ENCODE measurements around the gene ARRDC4. TPM values are rescaled to one million over a fixed set of nuclear protein-coding genes. Genes with fewer than 3 reads are reported as not detected.

Gene ARRDC4
- total RNA-seq, 3 donors from 2014 or later (not counting 1 experiment from before 2014, with no cell fraction given) = 6.6 to 7.3 (median 7.0) TPM

DNA sequence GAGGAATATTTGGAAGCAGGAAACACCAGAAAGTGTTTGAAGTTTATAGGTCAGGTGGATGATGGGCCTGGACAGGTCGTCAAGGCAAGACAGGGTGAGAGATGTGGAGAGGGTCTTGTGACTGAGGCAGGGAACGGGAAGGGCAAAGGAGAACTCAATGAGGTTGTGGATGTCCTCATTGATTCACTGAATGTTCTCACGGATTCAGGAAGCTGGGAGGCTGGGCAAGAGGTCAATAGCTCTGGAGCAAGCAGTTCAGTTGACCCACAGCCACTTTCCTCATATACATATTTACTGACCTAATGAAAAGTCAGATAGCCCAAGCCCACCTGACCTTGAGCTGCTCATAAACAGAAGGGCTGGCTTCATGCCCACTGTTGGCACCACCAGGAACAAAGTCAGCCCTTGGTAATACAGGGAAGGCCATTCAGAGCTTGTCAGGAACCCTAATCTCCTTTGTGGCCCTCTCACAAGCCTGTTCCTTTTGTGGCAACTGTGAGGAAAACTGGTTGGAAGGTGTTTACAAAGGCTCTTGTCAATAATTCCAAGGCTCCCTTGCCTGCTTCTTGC, 31.6 kb downstream of the ARRDC4 start:
- no peaks in the 10 kb centered on the region for H3K36me3 ChIP-seq (ENCODE audit: control insufficient read depth, insufficient read depth, low read length)

GRCh38 chr15:97992823-97993222, 32.3 kb downstream of the ARRDC4 start:
- Mint-ChIP-seq H3K4me1 (peaks cover 9 to 12% of the 10 kb centered on the region in 2 donors), H3K4me3 (no peak overlapping the region), H3K36me3 (no peaks in the 10 kb centered on the region), H3K9me3 (no peaks in the 10 kb centered on the region), H3K27me3 (ENCODE audit: low read depth in 2 of 2) (peaks cover 7 to 12% of the 10 kb centered on the region in 2 donors), H3K27ac (no peak overlapping the region)
- no peak overlapping the region for H3K4me3 ChIP-seq (ENCODE audit: low read length)
- ATAC-seq = no peak
- intact Hi-C loops (cut with micrococcal nuclease) = loop anchor here (10.0 kb wide), 1 partner anchor 182 kb away; no protein-coding TSS in a partner anchor
- no peaks in the 10 kb centered on the region for H3K27me3 ChIP-seq (ENCODE audit: control insufficient read depth, insufficient read depth, low read length)
- H3K27ac ChIP-seq (ENCODE audit: low read length) = no peak overlapping the region
- WGBS (ENCODE audit: insufficient coverage) = 67% methylated on average over 1 of the region's 1 CpG
- no peaks in the 10 kb centered on the region for H3K9me3 ChIP-seq (ENCODE audit: control insufficient read depth, insufficient read depth, low read length)
- H3K4me1 ChIP-seq (ENCODE audit: control insufficient read depth, insufficient read depth, low read length) = no peaks in the 10 kb centered on the region
- no peak for TF ChIP-seq CTCF (IDR thresholded peaks at IDR 0.05)
- H3K36me3 ChIP-seq (ENCODE audit: control insufficient read depth, insufficient read depth, low read length) = no peaks in the 10 kb centered on the region
- DNase-seq = no peak

More for the DNA sequence above, 31.6 kb downstream of the ARRDC4 start:
- 84% methylated on average over 3 of the region's 3 CpGs for WGBS (ENCODE audit: insufficient coverage)
- Mint-ChIP-seq H3K9me3 (no peaks in the 10 kb centered on the region), H3K36me3 (no peaks in the 10 kb centered on the region), H3K4me3 (no peak overlapping the region), H3K27ac (no peak overlapping the region), H3K27me3 (ENCODE audit: low read depth in 2 of 2) (peaks cover 7 to 12% of the 10 kb centered on the region in 2 donors), H3K4me1 (peaks cover 9 to 12% of the 10 kb centered on the region in 2 donors)
- Histone ChIP-seq H3K27ac (ENCODE audit: low read length) (no peak overlapping the region), H3K4me1 (ENCODE audit: control insufficient read depth, insufficient read depth, low read length) (no peaks in the 10 kb centered on the region), H3K9me3 (ENCODE audit: control insufficient read depth, insufficient read depth, low read length) (peaks cover 3% of the 10 kb centered on the region), H3K4me3 (ENCODE audit: low read length) (no peak overlapping the region), H3K27me3 (ENCODE audit: control insufficient read depth, insufficient read depth, low read length) (no peaks in the 10 kb centered on the region)
- ATAC-seq (no peak), DNase-seq (no peak)
- intact Hi-C loops (cut with micrococcal nuclease) = loop anchor here (10.0 kb wide), 1 partner anchor 183 kb away; no protein-coding TSS in a partner anchor
- no peak for TF ChIP-seq CTCF (IDR thresholded peaks at IDR 0.05)

DNA sequence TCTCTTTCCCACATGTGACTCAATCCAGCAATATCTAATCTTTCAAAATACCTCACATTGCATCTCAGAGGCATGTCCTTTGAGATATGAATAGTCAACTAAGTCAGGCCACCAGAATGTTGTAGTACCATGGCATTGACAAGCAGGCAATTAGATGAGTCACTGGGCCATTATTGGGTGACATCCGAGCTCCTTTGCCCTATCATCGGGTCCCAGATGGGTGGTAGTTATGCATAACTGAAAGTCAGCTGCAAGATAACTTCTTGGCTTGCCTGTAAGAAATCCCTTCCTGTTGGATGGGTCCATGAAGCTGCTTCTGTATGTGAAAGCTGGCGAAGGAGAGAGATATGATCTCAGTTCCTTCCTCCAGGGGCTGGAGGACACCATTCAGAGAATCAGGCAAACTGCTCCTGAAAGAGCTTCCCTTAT, 32.8 kb downstream of the ARRDC4 start:
- H3K4me1 Mint-ChIP-seq = peaks cover 9 to 12% of the 10 kb centered on the region in 2 donors
- intact Hi-C loops (cut with micrococcal nuclease) = loop anchor here (10.0 kb wide), 1 partner anchor 181 kb away; no protein-coding TSS in a partner anchor
- H3K27ac ChIP-seq (ENCODE audit: low read length) = no peak overlapping the region
- ATAC-seq (no peak), DNase-seq (no peak)
- H3K36me3 Mint-ChIP-seq = no peaks in the 10 kb centered on the region
- no peaks in the 10 kb centered on the region for H3K4me1 ChIP-seq (ENCODE audit: control insufficient read depth, insufficient read depth, low read length)
- no peak overlapping the region for H3K4me3 Mint-ChIP-seq
- no peak overlapping the region for H3K4me3 ChIP-seq (ENCODE audit: low read length)
- no peaks in the 10 kb centered on the region for H3K27me3 ChIP-seq (ENCODE audit: control insufficient read depth, insufficient read depth, low read length)
- H3K9me3 Mint-ChIP-seq = no peaks in the 10 kb centered on the region
- no peaks in the 10 kb centered on the region for H3K9me3 ChIP-seq (ENCODE audit: control insufficient read depth, insufficient read depth, low read length)
- no peaks in the 10 kb centered on the region for H3K36me3 ChIP-seq (ENCODE audit: control insufficient read depth, insufficient read depth, low read length)
- H3K27ac Mint-ChIP-seq = no peak overlapping the region
- TF ChIP-seq CTCF (IDR thresholded peaks at IDR 0.05) = no peak
- WGBS (ENCODE audit: insufficient coverage) = 62% methylated on average over 3 of the region's 3 CpGs
- peaks cover 7 to 10% of the 10 kb centered on the region in 2 donors for H3K27me3 Mint-ChIP-seq (ENCODE audit: low read depth in 2 of 2)
